ENCODE measurements around the gene GABRG3.
"Not testable (repeated sequence)": the region's sequence is repeated elsewhere in the genome, so short reads cannot be mapped to it uniquely, and the experiment has no call there.

The GABRG3 gene

DNA sequence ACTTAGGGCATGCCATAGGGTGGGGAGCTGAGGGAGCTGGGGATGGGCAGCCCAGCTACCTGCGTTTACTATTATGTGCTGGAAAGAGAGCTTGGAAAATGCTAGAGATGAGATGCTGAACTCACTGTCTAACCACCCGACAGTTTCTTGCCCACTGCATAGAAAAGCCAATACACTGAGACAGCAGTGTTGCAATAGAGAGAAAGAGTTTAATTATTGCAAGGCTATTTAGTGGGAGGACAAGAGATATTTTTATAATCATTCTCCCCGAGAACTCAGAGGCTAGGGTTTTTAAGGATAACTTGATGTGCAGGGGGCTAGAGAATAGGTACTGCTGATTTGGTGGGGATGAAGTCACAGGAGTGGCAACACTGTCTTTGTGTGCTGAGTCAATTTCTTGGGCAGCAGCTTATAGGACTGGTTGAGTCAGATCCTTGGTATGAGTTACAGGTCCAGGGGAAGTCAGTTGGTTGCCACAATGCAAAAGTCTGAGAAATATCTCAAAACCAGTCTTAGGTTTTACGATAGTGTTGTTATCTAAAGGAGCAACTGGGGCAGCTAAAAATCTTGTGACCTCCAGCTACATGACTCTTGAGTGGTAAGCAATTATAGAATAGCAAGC is 205.9 kb downstream of the GABRG3 start:
- DNase-seq (ENCODE audit: low read depth, low spot score), result peak; percentile 37

DNA sequence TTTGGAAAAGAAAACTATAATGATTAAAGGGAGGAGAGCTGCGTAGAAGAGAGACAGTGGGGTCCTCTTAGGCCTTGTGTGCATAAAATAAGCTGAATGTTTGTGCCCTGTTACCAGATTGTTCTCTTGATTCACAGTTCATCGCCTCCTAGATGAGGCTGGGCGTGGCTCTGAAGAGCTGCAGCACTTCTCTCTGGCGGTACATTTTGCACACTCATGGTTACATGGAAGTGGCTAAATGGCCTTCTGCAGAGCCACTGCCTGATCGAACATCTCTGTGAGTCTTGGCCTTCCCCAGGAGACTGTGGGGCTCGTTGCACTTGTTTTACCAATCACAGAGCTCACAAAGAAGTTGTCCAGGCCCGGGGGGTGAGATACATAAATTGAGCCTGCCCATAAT is 208.8 kb downstream of the GABRG3 start:
- DNase-seq (ENCODE audit: low read depth, low spot score), result no peak

DNA sequence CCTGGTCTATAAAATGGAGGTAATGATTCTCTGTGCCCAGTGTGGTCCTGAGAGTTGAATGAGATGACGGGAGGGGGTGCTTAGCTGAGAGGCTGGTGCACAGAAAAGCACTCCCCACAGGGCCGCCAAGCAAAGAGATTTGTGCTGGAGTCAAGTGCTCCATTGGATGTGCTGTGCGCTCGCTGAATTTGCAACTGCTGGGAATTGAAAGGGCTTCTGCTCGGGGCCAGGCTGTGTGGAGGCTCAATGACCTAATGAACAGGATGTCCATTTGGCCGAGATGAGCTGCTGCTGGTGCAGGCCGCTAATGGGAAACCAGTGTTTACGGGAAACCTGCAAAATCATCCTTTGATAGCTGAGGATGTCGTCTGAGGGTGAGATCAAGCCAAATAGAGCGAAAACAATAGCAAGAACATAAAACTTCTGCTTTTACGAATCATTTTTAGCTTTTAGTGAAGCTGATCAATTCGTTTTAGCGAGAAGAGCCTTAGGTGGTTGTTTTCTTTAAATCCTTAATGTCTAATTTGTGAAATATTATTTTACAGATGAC is 211.7 kb downstream of the GABRG3 start:
- no peak for DNase-seq (ENCODE audit: low read depth, low spot score)

DNA sequence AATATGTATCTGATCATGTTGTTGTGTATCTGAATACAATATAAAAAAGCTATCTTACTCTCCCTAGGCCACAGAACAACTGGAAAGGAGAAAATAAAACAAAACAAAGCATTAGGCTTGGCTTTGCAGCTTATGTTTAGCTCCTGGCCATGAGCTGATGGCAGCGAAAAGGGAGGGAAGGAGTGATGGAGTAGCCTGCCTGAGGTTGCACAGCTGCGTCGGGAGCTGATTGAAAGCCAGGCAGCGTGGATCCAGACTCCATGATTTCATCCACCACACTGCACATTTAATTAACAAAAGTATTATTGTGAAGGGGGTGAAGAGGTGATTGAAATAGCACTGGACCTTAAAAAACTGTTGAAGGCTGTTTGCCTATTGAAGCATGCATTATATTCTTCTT is 212.2 kb downstream of the GABRG3 start:
- peak; percentile 16 for DNase-seq (ENCODE audit: low read depth, low spot score)

DNA sequence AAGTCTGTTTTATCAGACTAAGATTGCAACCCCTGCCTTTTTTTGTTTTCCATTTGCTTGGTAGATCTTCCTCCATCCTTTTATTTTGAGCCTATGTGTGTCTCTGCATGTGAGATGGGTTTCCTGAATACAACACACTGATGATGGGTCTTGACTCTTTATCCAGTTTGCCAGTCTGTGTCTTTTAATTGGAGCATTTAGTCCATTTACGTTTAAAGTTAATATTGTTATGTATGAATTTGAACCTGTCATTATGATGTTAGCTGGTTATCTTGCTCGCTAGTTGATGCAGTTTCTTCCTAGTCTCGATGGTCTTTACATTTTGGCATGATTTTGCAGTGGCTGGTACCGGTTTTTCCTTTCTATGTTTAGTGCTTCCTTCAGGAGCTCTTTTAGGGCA is 220.5 kb downstream of the GABRG3 start:
- DNase-seq (ENCODE audit: low read depth, low spot score), result not testable (repeated sequence)

DNA sequence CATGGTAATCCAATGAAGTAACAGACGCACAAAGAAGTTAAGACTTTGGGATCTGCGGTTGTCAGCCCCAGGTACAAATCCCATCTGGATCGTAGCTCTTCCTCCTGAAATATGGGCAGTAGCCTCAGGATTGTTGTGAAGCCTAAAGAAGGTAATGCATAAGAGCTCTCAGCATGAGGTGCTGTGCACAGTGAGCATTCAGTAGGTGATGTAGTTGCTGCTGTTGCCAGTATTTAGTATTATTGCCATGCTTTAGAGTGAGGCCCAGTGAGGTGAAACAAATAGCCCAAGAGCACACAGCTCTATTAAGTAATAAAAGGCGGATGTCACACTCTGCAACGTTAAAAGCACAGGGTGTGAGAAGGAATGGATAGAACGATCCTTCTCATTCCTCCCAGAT is 225.7 kb downstream of the GABRG3 start:
- no peak for DNase-seq (ENCODE audit: low read depth, low spot score)

DNA sequence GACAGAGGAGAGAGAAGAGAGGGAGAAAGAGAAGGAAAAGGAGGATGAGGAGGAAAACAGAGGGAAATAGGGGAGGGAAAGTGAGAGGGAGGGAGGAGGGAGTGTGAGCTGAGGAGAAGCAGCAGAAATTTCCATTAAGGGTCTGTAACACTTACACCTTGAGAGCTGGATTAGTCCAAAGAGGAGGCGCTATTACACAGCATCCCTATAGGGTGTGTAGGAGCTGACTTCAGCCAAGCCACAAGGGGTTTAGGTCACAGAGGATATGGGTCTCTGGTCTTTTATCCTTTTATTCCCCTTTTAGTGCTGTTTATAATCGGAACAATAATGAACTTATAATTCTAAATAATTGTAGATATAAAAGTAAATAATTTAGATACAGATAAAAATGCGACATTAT is 230.4 kb downstream of the GABRG3 start:
- no peak for DNase-seq (ENCODE audit: low read depth, low spot score)

DNA sequence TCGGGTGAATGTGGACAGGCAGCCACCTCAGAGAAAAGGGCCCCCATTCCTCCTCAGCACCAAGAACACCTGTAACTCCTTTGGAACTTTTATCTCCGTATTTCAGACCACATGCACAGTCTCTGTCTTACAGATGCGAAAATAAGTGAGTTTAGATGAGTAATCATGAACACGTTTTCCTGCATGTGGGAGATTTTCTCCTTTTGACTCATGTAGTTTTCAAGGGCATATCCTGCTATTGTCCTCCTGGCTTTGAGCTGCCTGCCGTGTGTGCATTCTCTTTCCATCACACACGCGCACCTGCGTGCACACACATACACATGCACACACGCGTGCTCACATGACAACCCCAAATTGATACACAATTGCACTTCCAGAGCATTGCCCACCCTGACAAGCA is 239.2 kb downstream of the GABRG3 start:
- DNase-seq (ENCODE audit: low read depth, low spot score), result no peak

DNA sequence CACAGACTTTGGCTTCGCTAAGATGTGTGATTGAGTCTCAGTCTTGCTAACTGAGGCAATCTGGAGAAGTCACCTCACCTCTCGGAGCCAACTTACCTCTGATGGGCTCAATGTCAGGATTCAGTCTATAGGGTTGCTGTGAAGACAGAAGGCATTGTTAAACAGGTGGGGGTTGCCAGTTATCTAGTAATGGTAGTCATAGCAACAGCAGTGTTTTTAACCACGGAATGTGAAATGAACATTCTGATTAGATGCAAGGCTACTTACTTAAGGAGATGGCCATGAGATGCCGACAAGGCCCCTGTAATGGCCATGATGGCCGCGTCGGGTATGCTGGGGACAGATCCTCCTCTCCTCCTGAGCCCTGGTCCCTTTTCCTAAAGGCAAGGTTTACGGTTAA is 243.1 kb downstream of the GABRG3 start:
- peak; percentile 39 for DNase-seq (ENCODE audit: low read depth, low spot score)

DNA sequence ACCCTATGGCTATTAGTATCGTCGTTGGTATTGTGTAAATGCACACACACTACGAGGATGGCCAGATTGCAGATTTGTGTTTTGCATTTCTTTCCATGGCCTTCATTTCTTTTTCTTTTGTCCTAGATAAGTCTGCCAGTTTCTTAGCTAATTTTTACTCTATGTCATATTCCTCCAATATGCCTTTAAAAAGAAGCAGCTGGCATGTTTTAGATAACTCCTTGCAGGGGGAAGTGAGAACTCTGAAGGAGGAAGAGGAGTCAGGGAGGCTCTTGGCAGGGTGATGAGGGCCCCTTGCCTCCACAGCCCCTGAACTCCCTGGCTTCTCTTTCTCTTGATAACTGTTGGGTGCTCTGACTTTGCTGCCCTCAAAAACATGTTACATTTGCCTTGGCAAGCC is 244.0 kb downstream of the GABRG3 start:
- DNase-seq (ENCODE audit: low read depth, low spot score), result no peak

DNA sequence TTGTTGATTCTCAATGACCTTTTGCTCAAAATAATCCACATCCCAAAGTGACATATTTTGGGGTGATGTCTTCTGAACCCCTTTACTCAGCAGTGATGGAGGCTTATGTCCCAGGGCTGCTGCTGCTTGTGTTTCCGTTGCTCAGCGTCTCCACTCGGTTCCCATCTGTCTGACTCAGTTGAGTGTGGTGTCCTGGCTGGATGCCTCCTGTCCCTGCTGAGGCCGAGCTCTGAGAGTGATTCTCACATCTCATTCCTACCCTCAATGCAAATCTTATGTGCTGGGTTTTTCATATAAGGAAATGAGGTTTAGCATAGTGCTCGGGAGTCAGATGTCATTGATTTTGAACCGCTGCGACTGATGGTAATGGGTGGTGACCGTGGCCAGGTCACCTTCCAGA is 247.4 kb downstream of the GABRG3 start:
- DNase-seq (ENCODE audit: low read depth, low spot score), result no peak

DNA sequence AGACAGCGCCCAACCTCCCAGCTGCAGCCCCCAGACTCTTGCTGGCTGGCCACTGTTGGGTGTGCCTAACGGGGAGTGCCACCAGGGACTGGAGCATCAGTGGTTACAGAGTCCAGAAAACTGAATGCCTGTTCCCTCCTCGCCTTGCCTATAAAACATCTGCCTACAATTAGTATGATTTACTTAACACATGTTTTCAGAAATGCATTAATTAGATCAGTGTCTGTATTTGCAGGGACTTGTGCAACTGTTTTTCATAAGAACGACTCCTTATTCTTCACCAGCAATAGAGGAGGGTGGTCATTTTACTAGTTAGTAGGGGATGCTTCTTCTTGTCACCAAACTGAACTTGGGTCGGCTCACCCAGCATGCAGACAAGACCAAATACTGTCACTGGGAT is 248.7 kb downstream of the GABRG3 start:
- no peak for DNase-seq (ENCODE audit: low read depth, low spot score)

DNA sequence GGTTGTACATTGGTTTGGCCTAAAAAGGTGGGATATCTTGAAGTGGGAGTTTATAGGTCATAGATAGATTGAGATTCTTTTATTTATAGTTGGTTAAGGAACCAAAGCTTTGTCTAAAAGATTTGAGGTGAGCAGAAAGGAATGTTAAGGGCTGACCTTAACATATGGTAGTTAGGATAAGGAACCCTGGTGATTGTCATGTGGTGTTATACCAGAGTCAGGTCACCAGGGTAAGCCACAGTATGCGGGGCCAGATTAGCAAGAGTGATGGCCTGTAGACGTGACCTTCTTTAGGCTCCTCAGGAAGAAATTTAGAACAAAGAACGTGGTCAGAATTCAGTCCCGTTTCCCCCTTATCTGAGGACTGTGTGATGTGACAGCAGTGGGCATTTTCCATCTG is 249.2 kb downstream of the GABRG3 start:
- no peak for DNase-seq (ENCODE audit: low read depth, low spot score)

DNA sequence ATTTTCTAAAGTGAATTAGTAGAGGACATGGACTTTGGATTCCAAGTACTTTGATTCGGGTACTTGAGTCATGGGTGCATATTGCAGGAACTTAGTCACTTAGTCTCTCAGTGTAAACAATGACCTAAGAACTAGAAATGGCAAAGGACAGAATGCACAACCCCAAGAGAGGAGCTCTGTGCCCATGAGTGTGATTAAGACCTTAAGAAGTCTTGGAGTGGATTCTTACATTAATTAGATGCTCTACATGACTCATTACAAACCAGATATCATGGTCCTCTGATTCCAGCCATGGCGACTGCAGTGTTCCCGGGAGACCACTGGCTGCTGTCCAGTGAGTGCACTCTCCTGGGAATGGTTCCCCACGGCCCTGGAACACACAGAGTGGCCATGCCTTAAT is 251.5 kb downstream of the GABRG3 start:
- peak; percentile 90 for DNase-seq (ENCODE audit: low read depth, low spot score)

DNA sequence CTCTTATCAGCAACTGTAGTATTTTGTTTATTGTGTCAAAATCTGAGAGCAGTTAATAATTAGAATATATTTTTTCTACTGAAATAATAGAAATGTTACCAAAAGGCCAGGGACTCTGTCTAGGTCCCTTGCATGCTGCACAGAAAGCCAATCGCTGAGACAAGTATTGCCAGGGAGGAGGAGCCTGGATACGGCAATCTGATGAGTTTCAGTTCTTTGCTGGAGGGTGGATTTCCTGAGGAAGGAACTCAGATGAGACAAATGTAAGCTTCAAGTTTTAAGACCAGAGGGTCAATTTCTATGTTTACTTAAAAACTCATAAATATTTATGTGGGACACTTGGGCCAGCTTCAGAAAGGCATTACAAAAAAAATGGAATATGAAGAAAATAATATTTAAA is 252.2 kb downstream of the GABRG3 start:
- no peak for DNase-seq (ENCODE audit: low read depth, low spot score)

DNA sequence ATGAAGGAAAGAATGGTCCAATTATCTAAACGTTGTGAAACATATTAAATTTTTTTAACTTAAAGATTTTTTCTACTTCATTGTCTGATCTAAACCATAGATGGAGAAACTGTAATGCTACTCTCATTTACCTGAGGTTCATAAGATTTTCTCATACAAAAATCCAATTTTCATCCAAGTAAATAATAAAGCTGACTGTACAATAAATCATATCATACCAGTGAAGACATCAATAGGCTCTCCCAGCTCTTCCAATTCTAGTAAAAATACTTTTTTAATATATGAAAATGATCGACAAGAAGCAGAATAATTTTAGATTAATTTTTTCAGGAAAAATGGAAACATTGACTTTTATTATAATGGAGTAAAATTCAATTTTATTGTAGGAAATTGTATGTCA is 260.8 kb downstream of the GABRG3 start:
- no peak for DNase-seq (ENCODE audit: low read depth, low spot score)

DNA sequence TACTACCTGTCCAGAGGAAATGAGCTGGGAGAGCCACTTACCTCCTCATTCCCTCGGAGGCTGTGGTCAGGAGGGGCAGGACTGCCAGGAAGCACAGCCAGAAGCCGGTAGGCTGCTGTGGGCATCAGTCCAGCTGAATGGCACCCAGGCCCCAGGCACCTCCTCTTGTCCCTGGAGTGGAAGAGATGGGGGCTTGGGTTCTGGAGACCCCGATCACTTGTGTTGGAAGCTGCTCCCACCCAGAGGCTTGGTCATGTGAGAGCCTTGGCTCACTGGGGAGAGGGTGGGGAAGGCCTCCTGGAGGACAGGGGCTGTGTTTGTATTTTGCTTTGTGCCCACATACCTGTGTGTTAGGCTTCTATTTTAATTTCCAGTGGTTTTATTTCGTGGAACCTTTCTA is 261.9 kb downstream of the GABRG3 start:
- no peak for DNase-seq (ENCODE audit: low read depth, low spot score)

DNA sequence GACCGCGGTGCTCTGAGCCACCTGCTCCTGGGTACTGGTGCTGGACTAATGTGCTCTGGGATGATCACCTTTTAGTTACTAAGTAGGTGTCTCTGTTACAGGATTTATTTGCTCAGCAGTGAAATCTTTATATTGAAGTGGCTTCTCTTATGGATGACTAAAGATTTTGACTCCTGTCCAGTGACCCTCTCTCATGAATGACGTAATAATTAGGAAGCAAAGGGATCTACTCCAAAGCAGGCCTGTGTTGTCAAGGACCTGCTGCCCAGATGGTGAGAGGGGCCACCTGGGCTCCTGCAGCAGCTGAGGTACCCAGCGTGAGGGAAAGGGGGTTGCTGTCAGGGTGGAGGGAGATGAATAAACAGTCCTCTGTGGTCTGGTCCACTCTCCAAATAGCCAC is 263.6 kb downstream of the GABRG3 start:
- DNase-seq (ENCODE audit: low read depth, low spot score), result no peak

DNA sequence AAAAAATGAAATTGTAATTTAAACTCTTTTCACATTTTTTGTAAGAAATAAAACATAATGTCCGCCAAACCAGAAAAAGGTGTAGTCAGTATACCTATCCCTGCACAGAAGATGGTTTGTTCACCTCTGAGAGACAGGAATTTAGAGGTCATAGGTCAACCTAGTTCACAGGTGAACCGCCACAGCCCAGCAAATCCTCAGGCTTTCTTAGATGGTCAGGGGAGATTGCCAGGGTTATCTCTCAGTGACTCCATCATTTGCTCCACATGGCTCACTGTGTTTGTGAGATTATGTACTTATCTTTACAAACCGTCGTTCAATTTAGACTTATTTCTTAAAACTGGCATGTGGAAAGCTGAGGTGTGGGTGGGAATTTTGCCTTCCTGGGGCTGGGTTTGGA is 264.2 kb downstream of the GABRG3 start:
- no peak for DNase-seq (ENCODE audit: low read depth, low spot score)

DNA sequence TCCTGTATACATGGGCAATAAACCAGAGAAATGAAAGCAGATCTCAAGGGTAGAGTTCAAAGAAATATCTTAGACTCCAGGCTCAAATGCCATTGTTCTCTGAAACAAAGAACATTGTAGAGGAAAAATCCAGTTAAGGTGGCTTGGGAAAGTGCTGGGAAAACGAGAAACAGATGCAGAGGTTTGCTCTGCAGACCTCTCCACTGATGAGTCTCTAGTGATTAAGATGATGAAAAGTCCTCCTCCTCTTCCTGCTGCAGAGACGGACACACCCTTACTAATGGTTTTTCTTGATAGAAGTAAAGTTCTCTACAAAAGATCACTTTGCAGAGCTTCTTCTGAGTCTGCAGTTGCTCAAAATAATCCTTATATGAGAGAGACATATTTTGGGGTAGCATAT is 264.7 kb downstream of the GABRG3 start:
- DNase-seq (ENCODE audit: low read depth, low spot score), result no peak

DNA sequence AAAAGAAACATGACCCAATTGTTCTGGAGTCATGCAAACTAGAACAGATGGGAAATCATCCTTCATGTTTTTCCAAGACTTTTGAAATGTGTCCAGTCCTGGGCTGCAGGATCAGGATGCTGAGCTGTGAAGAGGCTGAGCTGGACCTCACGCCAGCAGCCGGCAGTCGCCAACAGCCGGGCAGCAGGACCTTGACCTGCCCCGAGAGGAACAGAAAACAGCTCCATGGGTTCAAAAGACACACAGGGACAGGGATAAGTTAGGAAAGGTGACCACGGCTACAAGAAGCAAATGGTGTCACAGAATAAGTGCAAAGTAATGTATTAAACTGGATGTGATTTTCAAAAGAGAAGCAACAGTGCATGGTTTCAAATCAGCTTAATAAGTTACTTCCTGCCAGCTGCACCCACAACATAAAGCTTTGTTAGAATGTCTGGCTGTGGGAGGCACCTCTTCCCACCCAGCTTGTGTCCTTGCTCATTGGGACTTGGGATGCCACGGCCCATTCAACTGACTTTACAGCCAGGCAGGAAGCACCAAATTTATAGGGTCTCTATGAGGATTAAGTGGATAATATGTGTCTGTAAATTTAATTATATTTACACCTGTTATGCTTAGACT is 266.4 kb downstream of the GABRG3 start:
- DNase-seq (ENCODE audit: low read depth, low spot score), result no peak

DNA sequence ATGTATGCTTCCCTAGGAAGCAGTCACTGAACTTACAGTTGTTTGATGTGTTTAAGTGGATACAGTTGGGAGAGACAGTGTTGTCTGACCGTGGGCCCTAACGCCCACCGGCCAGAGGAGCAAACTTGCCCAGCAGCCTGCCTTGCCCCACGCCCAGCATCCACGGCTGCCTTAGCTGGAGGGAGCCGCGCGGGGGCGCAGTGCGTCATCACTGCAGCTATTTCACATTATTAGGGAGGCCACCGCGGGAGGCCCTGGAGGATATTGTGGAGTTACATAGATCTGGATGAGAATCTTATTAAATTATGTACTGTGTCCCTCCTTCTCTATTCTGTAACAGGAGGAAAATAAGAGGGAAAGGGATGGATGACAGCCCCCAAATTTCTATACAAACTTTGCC is 267.2 kb downstream of the GABRG3 start:
- DNase-seq (ENCODE audit: low read depth, low spot score), result no peak

DNA sequence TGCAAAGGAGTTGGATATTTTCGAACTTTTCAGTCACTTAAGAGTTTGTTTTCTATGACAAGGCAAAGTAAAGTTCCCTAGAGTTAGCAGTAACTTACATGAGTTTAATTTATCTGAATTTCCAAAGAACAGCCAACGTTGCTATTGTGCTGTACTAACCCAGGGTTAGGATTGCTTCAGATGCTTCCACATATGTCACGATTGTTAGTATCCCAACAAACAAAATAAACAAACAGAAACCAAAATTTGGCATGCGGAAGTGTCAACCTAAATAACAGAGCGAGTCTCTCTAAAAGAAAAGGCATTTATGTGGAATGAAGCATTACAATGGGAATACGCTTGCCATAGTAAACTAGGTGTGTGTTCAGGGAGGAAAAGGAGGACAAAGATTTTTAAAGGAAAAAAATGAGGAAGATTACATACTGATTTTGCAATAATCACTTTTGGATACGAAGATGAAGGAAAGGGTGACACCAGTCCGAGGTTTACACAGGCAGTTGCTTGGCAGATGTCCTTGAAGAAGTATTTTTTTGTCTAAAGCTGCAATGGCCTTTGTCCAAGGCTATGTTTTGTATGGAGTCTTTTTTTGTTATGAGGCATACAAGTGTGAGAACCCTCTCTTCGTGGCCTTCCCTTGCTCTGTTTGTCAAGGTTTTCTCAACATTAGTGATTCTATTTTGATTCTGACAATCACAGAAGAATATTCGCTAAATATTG is 267.9 kb downstream of the GABRG3 start:
- DNase-seq (ENCODE audit: low read depth, low spot score), result no peak
